ENCODE results near the gene TRAF3IP1.
A peak's percentile ranks its signal among the peaks of the same experiment; 100 is the strongest.
"Not testable (repeated sequence)": the region's sequence is repeated elsewhere in the genome, so short reads cannot be mapped to it uniquely, and the experiment has no call there.

TRAF3IP1 gene

GRCh38 chr2:238288650-238289573 is 31.4 kb upstream of the TRAF3IP1 start:
- DNase-seq: peak; percentile 98 to 99

GRCh38 chr2:238289574-238289973 is 30.7 kb upstream of the TRAF3IP1 start:
- DNase-seq: no peak

- DNase-seq: peak; percentile 54 to 56
Measured at GRCh38 chr2:238290091-238290509, 30.2 kb upstream of the TRAF3IP1 start.

GRCh38 chr2:238290715-238291549 is 29.4 kb upstream of the TRAF3IP1 start:
- DNase-seq: no peak

GRCh38 chr2:238291550-238292281 is 28.6 kb upstream of the TRAF3IP1 start:
- no peak for DNase-seq

- DNase-seq: no peak
Measured at GRCh38 chr2:238294046-238294392, 26.3 kb upstream of the TRAF3IP1 start.

GRCh38 chr2:238294393-238295143 is 25.8 kb upstream of the TRAF3IP1 start:
- DNase-seq: no peak

- DNase-seq: no peak
Measured at GRCh38 chr2:238295144-238296112, 24.9 kb upstream of the TRAF3IP1 start.

- no peak for DNase-seq
Measured at GRCh38 chr2:238296638-238297457, 23.5 kb upstream of the TRAF3IP1 start.

GRCh38 chr2:238299803-238300202 is 20.5 kb upstream of the TRAF3IP1 start:
- no peak for DNase-seq

GRCh38 chr2:238302087-238302486 is 18.2 kb upstream of the TRAF3IP1 start:
- DNase-seq: no peak

GRCh38 chr2:238302751-238303150 is 17.6 kb upstream of the TRAF3IP1 start:
- no peak for DNase-seq

- DNase-seq: no peak
Measured at GRCh38 chr2:238304116-238304515, 16.2 kb upstream of the TRAF3IP1 start.

GRCh38 chr2:238305092-238305862 is 15.0 kb upstream of the TRAF3IP1 start:
- DNase-seq: no peak

GRCh38 chr2:238305965-238306671 is 14.2 kb upstream of the TRAF3IP1 start:
- DNase-seq: no peak

GRCh38 chr2:238306672-238306998 is 13.7 kb upstream of the TRAF3IP1 start:
- no peak for DNase-seq

GRCh38 chr2:238308177-238308576 is 12.1 kb upstream of the TRAF3IP1 start:
- DNase-seq: no peak

- not testable (repeated sequence) for DNase-seq
Measured at GRCh38 chr2:238310721-238311120, 9.6 kb upstream of the TRAF3IP1 start.
